ENCODE data around the gene COL21A1. TPM values are rescaled to one million over a fixed set of nuclear protein-coding genes. Genes with fewer than 3 reads are reported as not detected.

COL21A1 gene
- total and polyA plus RNA-seq, 2 of the 4 experiments (the other 2 are of a cell fraction): 0.05 TPM; not detected in 1

DNA sequence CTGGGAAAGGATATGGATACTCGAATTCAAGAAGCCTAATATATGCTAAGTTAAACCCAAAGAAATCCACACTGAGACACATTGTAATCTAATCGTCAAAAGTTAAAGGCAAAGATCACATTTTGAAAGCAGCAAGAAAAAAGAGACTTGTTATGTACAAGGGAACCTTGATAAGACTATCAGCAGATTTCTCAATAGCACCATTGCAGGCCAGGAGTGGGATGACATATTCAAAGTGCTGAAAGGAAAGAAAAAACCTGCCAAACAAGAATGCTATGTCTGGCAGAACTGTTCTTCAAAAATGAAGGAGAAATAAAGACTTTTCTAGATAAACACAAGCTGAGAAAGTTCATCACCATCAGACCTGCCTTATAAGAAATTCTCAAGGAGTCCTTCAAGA, 75.2 kb downstream of the COL21A1 start:
- Histone ChIP-seq H4K20me1 (ENCODE audit: insufficient read depth, low read length) (no peaks in the 10 kb centered on the region), H2AK5ac (ENCODE audit: low read depth, low read length) (no peak overlapping the region), H3K4ac (ENCODE audit: low read depth, low read length) (no peak overlapping the region), H4K5ac (ENCODE audit: low read depth, low read length) (no peak overlapping the region), H2AK9ac (replicated peaks; ENCODE audit: low read depth, low read length, poor library complexity) (no peak overlapping the region), H3K9ac (ENCODE audit: low read depth, low read length) (no peak overlapping the region), H2BK20ac (ENCODE audit: low read depth, low read length) (no peak overlapping the region), H4K91ac (ENCODE audit: insufficient read depth, low read depth, low read length) (no peak overlapping the region), H3K23ac (ENCODE audit: low read depth, low read length) (no peak overlapping the region), H2AFZ (replicated peaks; ENCODE audit: low read length, poor library complexity) (no peak overlapping the region), H3K4me1 (ENCODE audit: control insufficient read depth, insufficient read depth, low read length) (no peaks in the 10 kb centered on the region), H3K14ac (replicated peaks; ENCODE audit: low read depth, low read length) (no peak overlapping the region), H3K9me3 (ENCODE audit: control insufficient read depth, insufficient read depth, low read length) (peaks cover 8% of the 10 kb centered on the region), H3K56ac (ENCODE audit: extremely low read depth, insufficient read depth, low read length) (no peak overlapping the region), H3K9me1 (ENCODE audit: insufficient read depth, low read length) (no peaks in the 10 kb centered on the region), H3K4me3 (ENCODE audit: insufficient read depth, low read depth, low read length) (no peak overlapping the region), H3K79me1 (ENCODE audit: low read depth in 1 of 2, low read length in 2 of 2) (no peaks in the 10 kb centered on the region), H3K4me2 (ENCODE audit: low read depth, low read length) (no peak overlapping the region), H2BK5ac (ENCODE audit: low read depth, low read length, poor library complexity, severe bottlenecking) (no peak overlapping the region), H3K36me3 (ENCODE audit: control insufficient read depth, insufficient read depth, low read length) (no peaks in the 10 kb centered on the region), H3K27me3 (ENCODE audit: control insufficient read depth, insufficient read depth, low read length) (no peaks in the 10 kb centered on the region), H3K18ac (ENCODE audit: low read depth, low read length) (no peak overlapping the region), H3K27ac (ENCODE audit: insufficient read depth, low read length) (no peak overlapping the region), H2BK120ac (ENCODE audit: low read depth, low read length) (no peak overlapping the region), H2BK15ac (ENCODE audit: low read depth, low read length) (no peak overlapping the region), H4K8ac (ENCODE audit: low read depth in 2 of 2, low read length in 2 of 2) (no peak overlapping the region)
- no peak for TF ChIP-seq BHLHE40 (IDR thresholded peaks at IDR 0.05; ENCODE audit: low read depth, low read length)
- TF ChIP-seq MAFK (IDR thresholded peaks at IDR 0.05; ENCODE audit: low read depth, low read length): no peak
- TF ChIP-seq, protein P1, sequence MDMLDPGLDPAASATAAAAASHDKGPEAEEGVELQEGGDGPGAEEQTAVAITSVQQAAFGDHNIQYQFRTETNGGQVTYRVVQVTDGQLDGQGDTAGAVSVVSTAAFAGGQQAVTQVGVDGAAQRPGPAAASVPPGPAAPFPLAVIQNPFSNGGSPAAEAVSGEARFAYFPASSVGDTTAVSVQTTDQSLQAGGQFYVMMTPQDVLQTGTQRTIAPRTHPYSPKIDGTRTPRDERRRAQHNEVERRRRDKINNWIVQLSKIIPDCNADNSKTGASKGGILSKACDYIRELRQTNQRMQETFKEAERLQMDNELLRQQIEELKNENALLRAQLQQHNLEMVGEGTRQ (IDR thresholded peaks at IDR 0.05; ENCODE audit: low read depth, low read length): no peak
- TF ChIP-seq RCOR1 (IDR thresholded peaks at IDR 0.05; ENCODE audit: insufficient replicate concordance, low read length): no peak
- no peak for TF ChIP-seq MXI1 (IDR thresholded peaks at IDR 0.05; ENCODE audit: borderline replicate concordance, low read depth, low read length)
- TF ChIP-seq ELK1 (IDR thresholded peaks at IDR 0.05; ENCODE audit: borderline replicate concordance, low read depth, low read length): no peak
- no peak for TF ChIP-seq NFE2L2 (IDR thresholded peaks at IDR 0.05; ENCODE audit: low read depth, low read length)
- TF ChIP-seq FOS (IDR thresholded peaks at IDR 0.05; ENCODE audit: low read depth, low read length): no peak
- TF ChIP-seq RFX5 (IDR thresholded peaks at IDR 0.05; ENCODE audit: low read depth, low read length): no peak
- TF ChIP-seq POLR2A (IDR thresholded peaks at IDR 0.05; ENCODE audit: low read depth, low read length): no peak
- no peak for TF ChIP-seq CTCF (conservative IDR thresholded peaks at IDR 0.05; ENCODE audit: low read depth, low read length)
- no peak for TF ChIP-seq MAZ (IDR thresholded peaks at IDR 0.05; ENCODE audit: borderline replicate concordance, low read depth, low read length)
- TF ChIP-seq CEBPB (IDR thresholded peaks at IDR 0.05; ENCODE audit: low read depth, low read length): no peak
- TF ChIP-seq RAD21 (IDR thresholded peaks at IDR 0.05; ENCODE audit: low read length): no peak
- no peak for TF ChIP-seq SMC3 (IDR thresholded peaks at IDR 0.05; ENCODE audit: low read depth, low read length)
- TF ChIP-seq CHD1 (IDR thresholded peaks at IDR 0.05; ENCODE audit: low read depth, low read length): no peak
- dilution Hi-C loops (cut with HindIII; ENCODE audit: low sequenced_read_pairs, unreplicated experiment) (no loop called here), in situ Hi-C loops (cut with MboI; ENCODE audit: low sequenced_read_pairs) (no loop called here), intact Hi-C loops (cut with micrococcal nuclease) (no loop called here)
- CTCF ChIA-PET: no interaction called here
- no TSS peak for BruUV-seq (replicated peaks)
- WGBS, 2 experiments (ENCODE audit: extremely low coverage in 2 of 2, insufficient read length in 1 of 2): no CpG with 5 or more reads among the region's 2 CpGs
- POLR2A ChIA-PET (ENCODE audit: unreplicated experiment): no interaction called here
- no peak for ATAC-seq (ENCODE audit: low read depth)
- DNase-seq: no peak

Data from IMR-90 (cell line).